A673 (cell line): Measurements from ENCODE around the gene KCNV2. TPM values are rescaled to one million over a fixed set of nuclear protein-coding genes. Genes with fewer than 3 reads are reported as not detected.

Experiments
- BruUV-seq: library from RNA; stranded (reverse); fragments of 400-500 nt; replicated peaks from 2 replicates; lab custom pipeline; 2021; lab: Mats Ljungman, UMichigan
- CTCF ChIA-PET: fragments of 300-600 bp; sonication (Branson Sonifier 250); formaldehyde crosslinking; loops from one replicate; lab custom pipeline; 2022; ENCODE audit warnings: antibody characterized with exemption; lab: Charles Lee
- POLR2A ChIA-PET: fragments of 300-600 bp; sonication (Branson Sonifier 250); formaldehyde crosslinking; loops from one replicate; lab custom pipeline; 2022; ENCODE audit warnings: antibody characterized with exemption; ENCODE audit not compliant: low non-redundant PET; lab: Charles Lee
- DNase-seq: peaks from one replicate; pipeline ENCODE4 v3.0.0-alpha.2; 2015; ENCODE audit warnings: low spot score
- H3K27ac ChIP-seq: fragments of 200-600 bp; sonication (generic); 2 replicates; pipeline ENCODE4 v1.5.1; 2016; ENCODE audit warnings: mixed run types, low read depth, mild to moderate bottlenecking, mixed read lengths, antibody characterized with exemption, low read length; ENCODE audit not compliant: poor library complexity, severe bottlenecking
- H3K27me3 ChIP-seq: fragments of 200-600 bp; sonication (generic); replicated peaks from 2 replicates; pipeline ENCODE4 v1.6.1; 2017; ENCODE audit warnings: mixed run types, low read depth, mild to moderate bottlenecking, mixed read lengths, antibody characterized with exemption, low read length; ENCODE audit not compliant: insufficient read depth, poor library complexity
- H3K36me3 ChIP-seq: fragments of 200-600 bp; sonication (generic); 2 replicates; pipeline ENCODE4 v1.6.1; 2016; ENCODE audit warnings: mixed run types, mild to moderate bottlenecking, mixed read lengths, antibody characterized with exemption, low read length; ENCODE audit not compliant: insufficient read depth, poor library complexity, severe bottlenecking
- H3K4me1 ChIP-seq: fragments of 200-600 bp; sonication (generic); 2 replicates; pipeline ENCODE4 v1.6.1; 2017; ENCODE audit warnings: mixed run types, mild to moderate bottlenecking, mixed read lengths, antibody characterized with exemption, low read length; ENCODE audit not compliant: insufficient read depth, poor library complexity, severe bottlenecking
- H3K4me3 ChIP-seq: fragments of 200-600 bp; sonication (generic); 2 replicates; pipeline ENCODE4 v1.5.1; 2016; ENCODE audit warnings: low read depth, mixed run types, mild to moderate bottlenecking, mixed read lengths, low read length; ENCODE audit not compliant: poor library complexity, severe bottlenecking
- H3K9me3 ChIP-seq: fragments of 200-600 bp; sonication (generic); 2 replicates; pipeline ENCODE4 v1.6.1; 2016; ENCODE audit warnings: mixed run types, low read depth, mild to moderate bottlenecking, mixed read lengths, antibody characterized with exemption, low read length; ENCODE audit not compliant: poor library complexity, severe bottlenecking
- EZH2 ChIP-seq: fragments of 200-600 bp; sonication (generic); IDR thresholded peaks from 2 replicates; pipeline ENCODE4 v1.6.1; 2017; ENCODE audit warnings: borderline replicate concordance, low read depth, mild to moderate bottlenecking, mixed read lengths, antibody characterized with exemption, low read length; ENCODE audit not compliant: poor library complexity, severe bottlenecking
- intact Hi-C: fragments of 100-400 bp; cut with micrococcal nuclease; formaldehyde crosslinking; loops from one replicate; pipeline ENCODE4 v1.10.0; 2022; ENCODE audit not compliant: unreplicated experiment
- total RNA-seq: library from RNA; stranded (reverse); gene quantifications from 2 replicates; pipeline ENCODE4 v1.2.3, GENCODE V29; 2021
- TF ChIP-seq, protein P1 (sequence below): fragments of 300-800, 200-600 bp; sonication (generic); conservative IDR thresholded peaks from 2 replicates; pipeline ENCODE4 v1.5.1; 2017; ENCODE audit warnings: low read depth, mild to moderate bottlenecking, antibody characterized with exemption, low read length, moderate library complexity, mixed read lengths

Gene KCNV2
- total RNA-seq, 1 experiment from 2014 or later, result not detected

DNA sequence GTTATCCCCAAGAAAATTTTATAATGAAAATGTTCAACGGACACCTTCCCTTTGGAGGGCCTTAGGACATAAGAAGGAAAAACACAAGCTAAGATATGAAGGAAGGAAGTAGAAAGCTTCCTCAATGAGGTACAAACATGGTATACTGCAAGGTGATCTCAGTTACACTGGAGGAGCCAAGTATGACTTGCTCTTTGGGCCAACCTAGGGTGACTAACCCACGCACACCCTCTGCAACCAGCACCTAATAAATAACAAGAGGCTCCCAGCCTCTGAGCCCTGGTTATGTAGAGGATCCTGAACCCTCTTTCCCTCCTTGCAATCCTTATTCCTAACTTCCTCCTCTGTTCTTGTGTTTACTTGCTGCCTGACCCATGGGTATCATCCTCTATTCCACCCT lies 38.3 kb upstream of the KCNV2 start:
- BruUV-seq, result no TSS peak
- H3K9me3 ChIP-seq, result no peaks in the 10 kb centered on the region
- ChIA-PET CTCF (no interaction called here), POLR2A (no interaction called here)
- H3K4me3 ChIP-seq, result no peak overlapping the region
- H3K27me3 ChIP-seq, result no peaks in the 10 kb centered on the region
- H3K27ac ChIP-seq, result no peak overlapping the region
- TF ChIP-seq EZH2, result no peak
- TF ChIP-seq, protein P1, sequence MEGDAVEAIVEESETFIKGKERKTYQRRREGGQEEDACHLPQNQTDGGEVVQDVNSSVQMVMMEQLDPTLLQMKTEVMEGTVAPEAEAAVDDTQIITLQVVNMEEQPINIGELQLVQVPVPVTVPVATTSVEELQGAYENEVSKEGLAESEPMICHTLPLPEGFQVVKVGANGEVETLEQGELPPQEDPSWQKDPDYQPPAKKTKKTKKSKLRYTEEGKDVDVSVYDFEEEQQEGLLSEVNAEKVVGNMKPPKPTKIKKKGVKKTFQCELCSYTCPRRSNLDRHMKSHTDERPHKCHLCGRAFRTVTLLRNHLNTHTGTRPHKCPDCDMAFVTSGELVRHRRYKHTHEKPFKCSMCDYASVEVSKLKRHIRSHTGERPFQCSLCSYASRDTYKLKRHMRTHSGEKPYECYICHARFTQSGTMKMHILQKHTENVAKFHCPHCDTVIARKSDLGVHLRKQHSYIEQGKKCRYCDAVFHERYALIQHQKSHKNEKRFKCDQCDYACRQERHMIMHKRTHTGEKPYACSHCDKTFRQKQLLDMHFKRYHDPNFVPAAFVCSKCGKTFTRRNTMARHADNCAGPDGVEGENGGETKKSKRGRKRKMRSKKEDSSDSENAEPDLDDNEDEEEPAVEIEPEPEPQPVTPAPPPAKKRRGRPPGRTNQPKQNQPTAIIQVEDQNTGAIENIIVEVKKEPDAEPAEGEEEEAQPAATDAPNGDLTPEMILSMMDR, result no peak
- intact Hi-C loops, result no loop called here
- no peak for DNase-seq
- H3K4me1 ChIP-seq, result no peaks in the 10 kb centered on the region
- H3K36me3 ChIP-seq, result no peaks in the 10 kb centered on the region

DNA sequence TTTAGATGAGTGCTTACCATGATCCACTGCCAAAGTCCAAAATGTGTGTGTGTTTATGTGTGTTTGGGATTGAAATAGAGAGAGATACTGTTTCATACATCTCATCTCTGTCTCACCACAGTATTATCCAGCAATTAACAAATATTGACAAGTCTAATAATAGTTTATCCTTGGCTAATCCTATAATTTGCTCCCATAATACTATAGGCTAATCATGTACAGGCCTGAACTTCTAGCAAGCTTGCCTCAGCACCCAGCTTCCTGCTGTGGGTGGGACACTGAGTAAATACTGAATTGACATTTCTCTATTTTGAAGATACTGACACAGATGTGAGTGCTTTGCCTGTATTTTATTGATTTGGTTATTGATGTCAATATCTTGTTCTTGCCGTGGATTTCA lies 35.3 kb upstream of the KCNV2 start:
- H3K4me3 ChIP-seq, result no peak overlapping the region
- no peaks in the 10 kb centered on the region for H3K9me3 ChIP-seq
- intact Hi-C loops, result no loop called here
- no peak for DNase-seq
- no TSS peak for BruUV-seq
- H3K4me1 ChIP-seq, result no peaks in the 10 kb centered on the region
- H3K27ac ChIP-seq, result no peak overlapping the region
- no peaks in the 10 kb centered on the region for H3K36me3 ChIP-seq
- ChIA-PET CTCF (no interaction called here), POLR2A (no interaction called here)
- TF ChIP-seq EZH2, result no peak
- TF ChIP-seq, protein P1, result no peak
- H3K27me3 ChIP-seq, result no peaks in the 10 kb centered on the region

DNA sequence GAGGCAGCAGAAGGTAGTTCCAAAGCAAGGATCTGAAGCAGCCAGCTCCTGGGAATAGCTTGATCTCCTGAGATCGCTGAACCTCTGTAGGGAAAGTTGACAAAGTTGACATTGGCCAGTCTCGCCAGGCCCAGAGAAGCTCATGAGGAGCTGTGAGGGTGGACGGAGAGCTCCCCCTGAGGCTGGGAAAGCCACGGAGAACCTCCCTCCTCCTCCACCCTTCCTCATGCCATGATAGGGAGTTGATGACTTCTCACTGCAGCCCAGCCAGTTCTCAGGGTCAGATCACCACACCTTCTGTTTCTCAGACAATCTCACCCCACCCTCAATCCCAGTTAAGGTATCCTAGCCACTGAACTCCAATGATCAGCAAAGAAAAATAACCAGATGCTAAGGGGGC lies 30.4 kb upstream of the KCNV2 start:
- BruUV-seq, result no TSS peak
- Histone ChIP-seq H3K4me1 (no peaks in the 10 kb centered on the region), H3K27ac (no peak overlapping the region), H3K36me3 (no peaks in the 10 kb centered on the region), H3K9me3 (no peaks in the 10 kb centered on the region), H3K27me3 (no peaks in the 10 kb centered on the region), H3K4me3 (no peak overlapping the region)
- CTCF ChIA-PET, result no interaction called here
- TF ChIP-seq, protein P1, result no peak
- TF ChIP-seq EZH2, result no peak
- POLR2A ChIA-PET, result no interaction called here
- DNase-seq, result no peak
- intact Hi-C loops, result no loop called here
